NCI-H226 (cell line): ENCODE measurements around the gene PVRIG.
A peak's percentile ranks its signal among the peaks of the same experiment; 100 is the strongest.
"Not testable (repeated sequence)": the region's sequence is repeated elsewhere in the genome, so short reads cannot be mapped to it uniquely, and the experiment has no call there.

ENCODE experiments used
- DNase-seq: peaks from one replicate; pipeline ENCODE4 v3.0.0-alpha.2; 2015

Gene PVRIG

DNA sequence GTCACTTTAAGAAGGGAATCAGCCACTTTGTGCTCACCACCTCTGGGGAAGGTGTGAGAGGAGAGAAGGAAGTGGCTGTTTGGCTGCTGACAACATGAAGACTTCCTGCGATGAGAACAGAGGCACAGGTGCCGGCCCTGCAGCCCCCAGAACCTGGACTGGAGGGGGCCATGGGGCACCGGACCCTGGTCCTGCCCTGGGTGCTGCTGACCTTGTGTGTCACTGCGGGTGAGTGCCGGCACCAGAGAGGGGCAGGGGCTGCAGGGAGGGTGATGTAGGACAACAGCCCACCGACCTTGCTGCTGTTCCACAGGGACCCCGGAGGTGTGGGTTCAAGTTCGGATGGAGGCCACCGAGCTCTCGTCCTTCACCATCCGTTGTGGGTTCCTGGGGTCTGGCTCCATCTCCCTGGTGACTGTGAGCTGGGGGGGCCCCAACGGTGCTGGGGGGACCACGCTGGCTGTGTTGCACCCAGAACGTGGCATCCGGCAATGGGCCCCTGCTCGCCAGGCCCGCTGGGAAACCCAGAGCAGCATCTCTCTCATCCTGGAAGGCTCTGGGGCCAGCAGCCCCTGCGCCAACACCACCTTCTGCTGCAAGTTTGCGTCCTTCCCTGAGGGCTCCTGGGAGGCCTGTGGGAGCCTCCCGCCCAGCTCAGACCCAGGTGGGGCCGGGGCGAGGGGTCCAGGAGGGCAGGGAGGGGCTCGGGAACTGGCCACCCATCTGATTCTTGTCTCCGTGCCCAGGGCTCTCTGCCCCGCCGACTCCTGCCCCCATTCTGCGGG is at the start of gene PVRIG:
PVRIG (plus strand) TSS at position 149 of the 785 bp plus-strand sequence; CDS start at position 171, 22 bp downstream.
- DNase-seq, result not testable (repeated sequence)

DNA sequence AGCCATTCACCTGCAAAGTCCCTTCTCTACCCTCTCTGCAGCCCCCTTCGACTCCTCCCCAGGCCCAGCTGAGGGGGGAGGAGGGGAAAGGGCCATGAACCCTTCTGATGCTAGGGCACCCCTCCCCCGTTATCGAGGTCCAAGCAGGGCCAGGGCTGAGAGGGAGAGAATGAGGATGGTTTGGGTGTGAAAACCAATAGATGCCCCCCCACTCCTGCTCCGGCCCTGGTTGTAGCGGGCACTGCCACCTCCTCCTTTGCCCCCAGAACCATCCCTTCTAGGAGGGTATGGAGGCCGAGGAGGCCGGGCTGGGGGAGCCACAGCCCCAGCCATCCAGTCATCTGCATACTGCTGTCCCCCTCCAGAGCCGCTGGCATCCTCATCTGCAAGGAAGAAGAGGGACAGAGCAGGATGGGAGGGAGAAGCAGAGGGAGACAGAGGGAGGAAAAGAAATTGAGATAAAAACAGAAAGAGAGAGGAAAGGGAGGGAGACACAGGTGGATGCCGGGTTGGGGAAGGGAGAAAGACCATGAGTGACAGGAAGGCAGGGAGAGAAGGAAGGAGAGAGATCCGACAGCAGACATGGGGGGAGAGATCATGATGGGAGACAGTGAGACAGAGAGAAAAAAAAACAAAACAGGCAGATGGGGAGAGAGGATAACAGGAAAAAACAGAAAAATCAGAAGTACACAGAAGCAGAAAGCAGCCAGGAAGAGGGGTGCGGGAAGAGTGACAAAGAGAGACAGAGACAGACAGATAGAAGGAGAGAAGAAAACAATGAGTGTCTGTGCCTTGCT is 49.5 kb upstream of the PVRIG start:
- DNase-seq, result no peak

DNA sequence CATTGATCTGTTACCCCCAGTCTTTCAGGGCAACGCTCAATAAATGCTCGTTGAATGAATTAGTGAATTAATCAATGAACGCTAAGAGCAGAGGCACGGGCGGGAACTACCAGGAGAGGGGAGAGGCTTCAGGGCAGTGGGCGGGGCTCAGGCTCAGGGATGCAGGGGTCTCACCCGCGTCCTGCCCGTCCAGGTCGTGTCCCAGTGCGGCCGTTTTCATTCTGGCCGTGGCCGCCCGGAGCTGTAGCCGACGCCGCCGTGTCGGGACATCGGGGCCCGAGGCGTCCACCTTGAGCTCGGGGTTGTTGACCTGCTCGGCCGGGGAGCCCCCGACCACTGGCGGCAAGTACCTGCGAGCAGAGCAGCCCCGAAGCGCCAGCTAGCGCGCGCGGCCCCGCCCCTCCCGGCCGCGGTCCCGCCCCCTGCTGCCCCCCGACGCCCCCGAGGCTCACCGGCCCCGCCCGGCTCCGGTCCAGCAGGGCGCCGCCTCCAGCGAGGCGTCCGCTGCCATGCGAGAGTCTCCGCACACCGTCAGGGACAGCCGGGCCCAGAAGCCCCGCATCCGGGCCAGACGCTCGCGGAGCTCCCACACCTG is 48.6 kb upstream of the PVRIG start:
- DNase-seq, result no peak

DNA sequence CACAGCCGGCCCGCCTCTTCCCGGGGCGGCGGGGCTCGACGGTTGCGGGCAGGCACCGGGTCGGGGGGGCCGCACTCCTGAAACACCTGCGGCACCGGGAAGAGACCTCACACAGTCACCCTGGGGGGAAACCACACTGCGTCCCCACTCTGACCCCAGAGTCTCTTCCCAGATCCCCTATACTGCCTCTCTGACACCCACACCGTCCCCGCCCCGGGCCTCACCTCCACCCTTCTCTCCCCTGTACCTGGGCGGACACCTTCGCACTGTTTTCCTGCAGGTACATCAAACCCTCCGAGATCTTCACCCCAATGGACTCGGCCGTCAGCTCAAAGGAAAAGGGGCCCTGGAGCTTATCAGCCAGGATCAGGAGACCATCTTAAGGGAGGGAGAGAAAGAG is 47.9 kb upstream of the PVRIG start:
- no peak for DNase-seq

DNA sequence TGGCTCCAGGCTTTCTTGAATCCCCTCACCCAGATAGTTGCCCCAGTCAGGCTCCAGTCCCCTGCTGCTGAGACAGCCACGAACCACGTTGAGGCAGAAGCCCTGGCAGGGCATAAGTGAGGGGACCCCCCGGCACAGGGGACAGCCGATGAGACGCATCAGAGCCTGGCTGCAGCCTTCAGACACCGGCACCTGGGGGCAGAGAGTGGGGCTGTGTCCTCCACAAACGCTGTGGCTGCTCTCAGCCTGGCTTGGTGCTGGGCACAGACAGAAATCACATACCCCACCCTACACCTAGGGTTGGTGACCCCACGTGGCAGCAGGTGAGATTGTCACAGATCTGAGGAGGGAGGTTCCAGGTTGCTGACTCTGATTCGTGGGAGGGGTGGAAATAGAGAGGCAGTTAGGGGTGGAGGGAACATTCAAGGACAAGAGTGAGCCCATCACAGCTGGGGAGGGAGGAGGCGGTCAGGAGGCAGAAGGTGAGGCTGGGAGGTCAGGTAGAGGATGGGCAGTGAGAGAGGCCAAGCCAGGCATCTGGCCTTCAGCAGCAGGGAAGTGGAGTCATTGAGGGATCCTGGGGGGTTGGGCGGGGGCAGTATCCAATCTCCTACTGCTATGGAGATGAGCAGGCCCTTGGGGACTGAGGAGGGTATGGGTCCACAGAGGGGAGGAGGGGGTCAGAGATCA is 45.8 kb upstream of the PVRIG start:
- no peak for DNase-seq

DNA sequence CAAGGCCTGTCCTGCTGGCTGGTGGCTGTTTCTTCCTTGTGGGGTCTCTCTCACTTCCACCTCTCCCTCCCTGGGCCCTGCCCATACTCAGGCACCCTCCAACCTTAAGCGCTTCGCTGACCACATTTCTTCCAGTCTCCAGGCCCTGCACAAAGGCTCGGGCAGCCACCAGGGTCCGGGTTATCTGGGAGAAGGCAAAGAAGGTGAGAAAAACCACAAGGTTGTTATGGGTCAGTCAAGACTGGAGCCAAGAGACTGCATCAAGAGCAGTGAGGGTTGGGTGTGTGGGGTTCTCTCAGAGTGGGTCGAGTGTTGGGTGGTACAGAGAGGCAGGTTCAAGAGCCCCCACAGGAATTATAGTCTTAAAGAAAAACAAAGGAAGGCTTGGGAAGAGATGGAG is 45.2 kb upstream of the PVRIG start:
- DNase-seq, result no peak

DNA sequence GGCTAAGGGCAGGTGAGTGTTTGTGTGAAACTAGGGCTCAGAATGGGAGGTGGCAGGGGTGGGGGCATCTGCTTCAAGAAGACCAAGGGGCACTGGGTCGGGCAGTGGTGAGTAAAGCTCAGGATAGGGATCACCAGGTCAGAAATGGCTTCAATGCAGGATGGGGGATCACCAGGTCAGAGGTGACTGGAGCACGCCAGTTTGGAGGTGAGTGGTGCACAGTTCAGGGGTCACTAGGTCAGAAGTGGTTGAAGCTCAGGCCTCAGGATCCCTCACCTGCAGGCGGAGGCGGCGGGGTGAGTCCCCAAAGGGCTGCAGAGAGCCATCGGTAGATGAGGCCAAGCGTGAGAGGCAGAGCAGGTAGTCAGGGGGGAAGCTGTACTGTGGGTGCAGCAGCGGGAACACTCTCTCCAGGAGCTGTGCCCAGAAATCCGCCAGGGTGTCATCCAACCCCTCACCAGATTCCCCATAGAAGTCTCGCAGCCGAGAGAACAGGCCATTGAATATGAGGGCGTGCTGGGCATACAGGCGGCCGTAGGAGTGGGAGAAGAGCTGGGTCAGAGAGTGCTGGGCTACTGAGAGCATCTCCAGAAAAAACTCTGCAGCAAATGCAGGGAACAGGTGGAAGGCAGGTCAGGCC is 44.3 kb upstream of the PVRIG start:
- DNase-seq, result no peak

DNA sequence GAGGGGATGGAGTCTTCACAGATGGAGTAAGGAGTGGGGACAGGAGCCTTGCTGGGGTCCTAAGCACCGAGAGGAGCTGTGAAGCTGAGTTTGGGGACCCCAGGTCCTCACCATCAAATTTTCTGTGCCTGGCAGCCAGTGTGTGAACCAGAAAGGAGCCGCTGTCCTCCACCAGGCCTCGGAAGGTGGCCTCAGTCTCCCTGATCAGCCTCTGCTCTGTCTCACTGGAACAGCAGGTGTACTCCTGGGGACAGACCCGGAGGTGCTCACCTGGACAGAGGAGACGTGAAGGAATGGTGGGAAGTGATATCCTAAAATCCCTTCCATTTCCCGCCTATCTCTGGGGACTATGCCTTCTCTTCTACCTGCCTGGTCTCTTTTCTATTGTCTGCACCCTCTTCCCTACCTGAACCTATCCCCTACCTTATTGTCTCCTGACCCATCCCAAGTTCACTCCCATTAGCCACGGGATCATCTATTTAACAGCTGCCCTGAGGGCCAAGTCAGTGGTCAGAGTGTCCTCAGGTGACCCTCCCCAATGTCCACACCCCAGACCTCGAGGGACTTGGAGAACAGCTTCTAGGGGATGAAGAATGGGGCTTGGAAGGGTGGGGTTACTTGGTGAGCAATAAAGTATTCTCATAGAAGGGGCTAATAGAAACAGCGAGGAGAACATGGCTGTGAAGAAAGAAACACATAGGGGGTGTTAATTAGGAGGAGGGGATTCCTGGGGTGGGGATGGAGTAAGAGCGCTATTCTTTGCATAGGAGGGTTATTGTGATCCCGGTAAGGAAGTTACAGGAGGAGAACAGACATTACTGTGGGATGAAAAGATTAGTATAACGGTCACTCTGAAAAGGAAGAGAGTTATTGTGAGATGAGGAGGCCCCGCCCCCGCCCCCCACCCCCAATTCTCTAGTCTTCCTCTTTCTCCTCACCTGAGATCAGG is 43.4 kb upstream of the PVRIG start:
- no peak for DNase-seq

DNA sequence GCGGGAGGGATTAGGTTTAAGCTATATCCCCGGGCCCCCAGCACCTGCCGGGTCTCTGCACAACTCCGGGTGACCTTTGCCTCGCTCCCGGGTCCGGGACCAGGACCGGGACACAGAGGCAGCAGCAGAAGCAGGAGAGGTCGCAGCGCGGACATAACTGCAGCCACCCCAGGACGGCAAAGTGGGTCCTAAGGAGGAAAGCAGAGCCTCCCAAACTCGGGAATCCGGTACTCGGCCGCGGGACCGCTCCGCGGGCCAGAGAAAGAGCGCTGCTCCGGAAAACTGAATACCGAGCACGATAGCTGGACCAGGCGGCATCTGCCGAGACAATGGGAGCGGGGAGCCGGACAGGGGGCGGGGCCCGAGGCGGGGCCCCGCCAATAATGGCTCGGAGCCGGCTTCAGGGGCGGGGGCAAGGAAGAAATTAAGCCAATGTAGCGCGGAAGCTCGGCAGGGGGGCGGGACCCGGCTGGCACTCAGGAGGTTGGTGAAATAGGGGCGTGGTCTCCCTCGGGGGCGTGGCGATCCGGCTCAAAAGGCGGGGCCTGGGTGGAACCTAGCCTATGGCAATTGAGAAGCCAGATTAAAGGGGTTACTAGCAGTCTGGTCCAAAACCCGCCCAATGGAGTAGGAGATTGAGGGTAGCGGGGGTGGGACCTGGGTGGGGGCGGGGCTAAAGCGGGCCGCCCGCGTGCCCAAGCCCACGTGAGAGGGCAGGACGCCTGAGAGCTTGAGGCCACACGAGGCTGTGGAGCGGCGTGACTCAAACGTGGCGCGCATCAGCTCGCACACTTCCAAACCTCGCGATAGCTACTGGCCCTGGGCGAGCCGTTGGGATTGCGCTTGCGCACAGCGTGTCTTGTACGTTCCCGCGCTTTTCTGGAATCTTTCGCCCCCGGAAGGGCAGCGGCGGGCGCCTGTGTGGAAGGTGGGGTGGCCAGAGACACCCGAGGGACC is 42.4 kb upstream of the PVRIG start, which contains the start of the genes GPC2 and STAG3:
GPC2 (minus strand) TSS at position 337 of the 957 bp plus-strand sequence; CDS start at position 155, 182 bp downstream.
STAG3 (plus strand) TSS at position 874 of the 957 bp plus-strand sequence. CDS start 2,639 bp downstream, outside the sequence.
- peak; percentile 88 for DNase-seq

DNA sequence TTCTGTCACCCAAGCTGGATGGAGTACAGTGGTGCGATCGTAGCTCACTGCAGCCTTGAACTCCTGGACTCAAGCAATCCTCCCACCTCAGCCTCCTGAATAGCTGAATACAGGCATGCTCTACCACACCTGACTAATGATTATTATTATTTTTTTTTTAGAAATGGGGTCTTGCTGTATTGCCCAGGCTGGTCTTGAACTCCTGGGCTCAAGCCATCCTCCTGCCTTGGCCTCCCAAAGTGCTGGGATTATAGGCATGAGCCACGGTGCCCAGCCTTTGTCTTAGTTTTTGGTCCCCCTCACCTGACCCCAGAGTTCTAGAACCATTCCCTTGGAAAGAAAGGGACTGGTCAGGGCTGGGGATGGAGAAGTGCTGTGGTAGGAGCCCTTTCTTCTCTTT is 39.7 kb upstream of the PVRIG start:
- not testable (repeated sequence) for DNase-seq

DNA sequence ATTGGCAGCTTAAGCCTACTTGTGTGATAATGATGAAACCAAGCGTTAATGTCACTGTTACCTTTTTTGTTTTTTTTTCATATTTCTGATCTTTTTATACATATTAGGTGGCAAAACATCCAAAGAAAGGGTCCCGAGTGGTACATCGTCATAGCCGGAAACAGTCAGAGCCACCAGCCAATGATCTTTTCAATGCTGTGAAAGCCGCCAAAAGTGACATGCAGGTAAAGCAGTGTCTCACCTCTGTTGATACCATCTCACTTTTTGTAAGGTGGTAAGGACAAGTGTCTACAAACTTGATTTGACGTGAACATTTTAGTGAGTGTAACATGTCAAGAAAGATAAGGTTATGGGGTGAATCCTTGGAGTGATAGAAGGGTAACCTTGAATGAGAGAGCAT is 37.1 kb upstream of the PVRIG start:
- DNase-seq, result not testable (repeated sequence)

DNA sequence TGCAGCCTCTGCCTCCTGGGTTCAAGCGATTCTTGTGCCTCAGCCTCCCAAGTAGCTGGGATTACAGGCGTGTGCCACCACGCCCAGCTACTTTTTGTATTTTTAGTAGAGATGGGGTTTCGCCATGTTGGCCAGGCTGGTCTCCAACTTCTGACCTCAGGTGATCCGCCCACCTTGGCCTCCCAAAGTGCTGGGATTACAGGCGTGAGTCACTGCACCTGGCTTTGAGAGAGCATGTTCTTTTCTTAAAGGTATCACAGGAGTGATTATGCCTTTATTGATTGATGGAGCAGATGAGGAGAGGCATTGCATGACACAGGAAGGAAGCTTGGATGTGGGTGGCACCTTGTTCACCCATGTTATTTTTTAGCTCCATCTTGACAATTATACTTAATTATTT is 36.7 kb upstream of the PVRIG start:
- not testable (repeated sequence) for DNase-seq

DNA sequence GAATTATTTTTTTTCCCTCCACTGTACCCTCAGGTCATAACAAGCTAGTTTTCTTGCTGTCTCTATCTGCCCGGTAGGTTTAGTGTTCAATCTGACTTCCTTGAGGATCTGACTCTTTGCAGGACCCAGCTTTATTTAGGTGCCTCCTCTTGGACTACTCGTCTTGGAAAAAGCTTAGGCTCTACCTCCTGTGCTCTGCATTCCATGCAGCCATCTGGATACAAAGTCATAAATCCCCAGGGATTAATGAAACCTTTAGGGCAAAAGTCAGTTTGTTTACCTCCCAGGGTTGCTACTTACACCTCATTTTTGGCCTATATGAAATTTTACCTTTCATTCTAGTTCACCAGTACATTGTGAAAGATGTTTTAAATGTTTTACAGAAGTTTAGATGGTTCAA is 34.0 kb upstream of the PVRIG start:
- DNase-seq, result no peak

DNA sequence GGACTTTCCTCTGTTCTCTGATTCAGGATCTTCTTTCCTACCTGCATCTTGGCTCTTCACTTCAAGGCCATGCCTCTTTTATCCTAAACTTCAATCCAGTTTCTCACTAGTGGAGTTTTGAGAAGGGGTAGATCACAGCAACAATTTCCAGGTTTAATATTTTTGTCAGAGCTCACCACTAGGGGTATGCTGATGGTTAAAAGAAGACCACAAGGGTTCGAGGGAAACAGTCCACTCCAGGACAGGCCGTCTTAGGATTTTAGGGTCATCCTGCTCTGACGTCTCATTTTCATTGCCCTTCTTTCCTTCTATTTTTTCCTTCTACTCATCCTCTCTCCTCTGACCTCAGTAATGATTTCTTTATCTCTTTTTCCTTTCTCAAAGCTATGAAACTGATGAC is 30.7 kb upstream of the PVRIG start:
- no peak for DNase-seq

DNA sequence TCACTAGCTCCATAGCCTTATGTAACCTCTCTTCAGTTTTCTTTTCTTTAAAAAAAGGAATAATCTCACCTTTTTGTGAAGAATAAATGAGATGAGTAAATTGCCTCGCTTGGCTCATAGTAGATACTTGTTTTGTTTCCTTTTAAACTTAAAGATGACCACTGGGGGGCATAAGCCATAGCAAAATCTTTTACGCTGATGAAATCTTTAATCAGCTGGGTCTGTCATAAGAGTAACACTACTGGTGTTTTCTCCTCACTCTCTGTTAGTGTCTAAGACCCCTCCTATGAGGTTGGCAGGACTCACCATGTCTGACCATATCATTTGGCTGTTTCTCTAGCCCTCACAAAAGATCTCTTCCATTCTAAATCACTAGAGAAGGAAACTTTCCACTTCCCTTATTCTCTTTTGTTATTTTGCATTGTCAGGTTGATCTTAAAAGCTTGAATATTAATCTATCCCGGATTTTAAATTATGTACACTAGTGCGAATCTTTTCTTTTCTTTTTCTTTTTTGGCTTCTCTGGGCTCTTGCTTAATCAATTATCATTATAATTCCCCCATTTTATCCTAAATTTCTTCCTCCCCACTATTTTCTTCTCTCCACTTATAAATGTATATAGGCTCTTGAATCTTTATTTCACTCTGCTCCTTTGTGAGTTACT is 29.6 kb upstream of the PVRIG start:
- DNase-seq, result no peak

DNA sequence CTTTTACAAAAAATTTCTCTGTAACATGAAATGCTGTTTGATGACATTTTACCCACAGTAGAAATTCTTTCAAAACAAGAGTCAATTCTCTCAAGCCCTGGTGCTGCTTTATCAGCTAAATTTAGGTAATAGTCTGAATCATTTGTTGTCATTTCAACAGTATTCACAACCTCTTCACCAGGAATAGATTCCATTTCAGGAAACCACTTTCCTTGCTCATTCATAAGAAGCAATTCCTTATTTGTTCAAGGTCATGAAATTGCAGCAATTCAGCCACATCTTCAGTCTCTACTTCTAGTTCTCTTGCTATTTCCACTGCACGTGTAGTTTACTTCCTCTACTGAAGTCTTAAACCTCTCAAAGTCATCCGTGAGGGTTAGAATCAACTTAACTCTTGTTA is 28.0 kb upstream of the PVRIG start:
- no peak for DNase-seq

DNA sequence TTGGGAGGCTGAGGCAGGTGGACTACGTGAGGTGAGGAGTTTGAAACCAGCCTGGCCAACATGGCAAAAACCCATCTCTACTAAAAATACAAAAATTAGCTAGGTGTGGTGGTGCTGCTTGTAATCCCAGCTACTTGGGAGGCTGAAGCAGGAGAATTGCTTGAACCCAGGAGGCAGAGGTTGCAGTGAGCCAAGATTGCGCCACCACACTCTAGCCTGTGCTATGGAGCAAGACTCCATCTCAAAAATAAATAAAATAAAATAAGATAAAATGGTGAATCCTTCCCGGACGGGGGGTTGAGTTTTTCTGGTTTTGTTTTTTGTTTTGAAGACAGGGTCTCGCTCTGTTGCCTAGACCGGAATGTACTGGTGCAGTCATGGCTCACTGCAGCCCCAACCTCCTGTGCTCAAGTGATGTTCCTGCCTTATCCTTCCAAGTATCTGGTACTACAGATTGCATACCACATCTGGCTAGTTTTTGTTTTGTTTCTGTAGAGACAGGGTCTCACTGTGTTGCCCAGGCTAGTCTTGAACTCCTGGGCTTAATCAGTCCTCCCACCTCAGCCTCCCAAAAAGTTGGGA is 27.4 kb upstream of the PVRIG start:
- DNase-seq, result not testable (repeated sequence)

DNA sequence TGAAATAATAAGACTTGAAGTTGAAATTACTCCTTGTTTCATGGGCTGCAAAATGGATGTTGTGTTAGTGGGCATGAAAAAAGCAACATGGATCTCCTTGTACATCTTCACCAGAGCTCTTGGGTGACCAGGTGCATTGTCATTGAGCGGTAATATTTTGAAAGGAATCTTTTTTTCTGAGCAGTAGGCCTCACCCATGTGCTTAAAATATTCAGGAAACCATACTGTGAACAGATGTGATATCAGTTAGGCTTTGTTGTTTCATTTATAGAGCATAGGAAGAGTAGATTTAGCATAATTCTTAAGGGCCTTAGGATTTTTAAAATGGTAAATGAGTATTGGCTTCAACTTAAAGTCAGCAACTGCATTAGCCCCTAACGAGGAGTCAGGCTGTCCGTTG is 26.8 kb upstream of the PVRIG start:
- no peak for DNase-seq

DNA sequence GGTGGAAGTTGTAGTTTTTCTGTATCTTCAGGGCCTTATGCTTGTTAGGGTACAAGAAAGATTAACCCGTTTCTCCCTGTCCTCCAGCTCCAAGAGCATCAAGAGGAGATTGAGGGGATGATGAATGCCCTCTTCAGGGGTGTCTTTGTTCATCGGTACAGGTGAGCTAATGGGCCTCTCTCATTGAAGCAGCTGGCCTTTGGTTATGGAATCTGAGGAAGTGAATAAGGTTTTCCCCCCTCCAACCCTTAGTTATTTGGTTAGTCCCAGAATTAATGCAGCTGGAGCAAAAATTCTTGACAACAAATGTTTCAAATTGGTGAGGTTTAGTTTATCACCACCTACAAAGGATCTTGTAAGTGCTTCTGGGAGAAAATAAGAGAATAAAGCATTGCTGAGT is 24.5 kb upstream of the PVRIG start:
- DNase-seq, result no peak
